H1 (cell line): ENCODE data around the gene PVALB. TPM values are rescaled to one million over a fixed set of nuclear protein-coding genes. Genes with fewer than 3 reads are reported as not detected.

Source experiments
- CTCF ChIA-PET: fragments of 300-600 bp; sonication (Branson Sonifier 250); formaldehyde crosslinking; loops from one replicate; lab custom pipeline; 2021; ENCODE audit not compliant: partially characterized antibody; lab: Charles Lee
- POLR2A ChIA-PET: fragments of 300-600 bp; sonication (Branson Sonifier 250); formaldehyde crosslinking; loops from one replicate; lab custom pipeline; 2021; ENCODE audit warnings: inconsistent platforms; ENCODE audit not compliant: partially characterized antibody; lab: Charles Lee
- DNase-seq, 2 experiments: peaks; one replicate each; pipeline versions ENCODE4 v3.0.0 to v3.0.0-alpha.2; 2010 to 2022; ENCODE audit warnings: low spot score in 2 of 2, low read depth in 1 of 2, mixed read lengths in 1 of 2
- FAIRE-seq: peaks from 2 replicates; lab custom pipeline; 2011; peaks lifted over from hg19 to GRCh38; lab: Jason Lieb, UNC
- H2AFZ ChIP-seq: 2 replicates; pipeline ENCODE4 v1.8.1; 2012; ENCODE audit warnings: low read length, inconsistent platforms
- H2AK5ac ChIP-seq: 2 replicates; pipeline ENCODE4 v1.6.1; 2013; ENCODE audit warnings: low read depth, low read length
- H2BK120ac ChIP-seq: replicated peaks from 2 replicates; pipeline ENCODE3; 2013; ENCODE audit warnings: low read depth, low read length, inconsistent platforms
- H2BK12ac ChIP-seq: 2 replicates; pipeline ENCODE4 v1.6.1; 2013; ENCODE audit warnings: low read depth, low read length
- H2BK15ac ChIP-seq: 2 replicates; pipeline ENCODE4 v1.6.1; 2013; ENCODE audit warnings: low read length
- H2BK20ac ChIP-seq: 2 replicates; pipeline ENCODE4 v1.6.1; 2013; ENCODE audit warnings: low read length
- H2BK5ac ChIP-seq: 2 replicates; pipeline ENCODE4 v1.6.1; 2013; ENCODE audit warnings: low read depth, low read length
- H3K14ac ChIP-seq: 2 replicates; pipeline ENCODE4 v1.6.1; 2013; ENCODE audit warnings: inconsistent platforms; ENCODE audit not compliant: insufficient read length
- H3K18ac ChIP-seq: 2 replicates; pipeline ENCODE4 v1.6.1; 2013; ENCODE audit warnings: low read length; ENCODE audit errors: extremely low read depth
- H3K23ac ChIP-seq: 2 replicates; pipeline ENCODE4 v1.6.1; 2013; ENCODE audit warnings: inconsistent platforms; ENCODE audit not compliant: insufficient read length
- H3K23me2 ChIP-seq: 2 replicates; pipeline ENCODE4 v1.6.1; 2013; ENCODE audit warnings: low read depth, low read length
- H3K27ac ChIP-seq: 2 replicates; pipeline ENCODE4 v1.6.1; 2011; ENCODE audit warnings: low read depth, low read length, inconsistent platforms
- H3K27me3 ChIP-seq, 4 experiments: replicated peaks in 1 of 4; 1 replicate in 1 of 4; 2 replicates in 3 of 4; pipeline versions ENCODE4 v1.6.1 to v1.8.1; 2011 to 2013; ENCODE audit warnings: low read length in 3 of 4, mild to moderate bottlenecking in 3 of 4, inconsistent platforms in 2 of 4, mixed read lengths in 2 of 4, moderate library complexity in 1 of 4; ENCODE audit not compliant: control insufficient read depth in 3 of 4, insufficient read depth in 3 of 4; ENCODE audit errors: extremely low read depth in 1 of 4
- H3K36me3 ChIP-seq, 4 experiments: 2 replicates each; pipeline versions ENCODE4 v1.6.1 to v1.8.1; 2011 to 2013; ENCODE audit warnings: mild to moderate bottlenecking in 4 of 4, low read length in 3 of 4, moderate library complexity in 2 of 4, control low read depth in 1 of 4, inconsistent platforms in 1 of 4; ENCODE audit not compliant: insufficient read depth in 4 of 4, control insufficient read depth in 2 of 4
- H3K4ac ChIP-seq: replicated peaks from 2 replicates; pipeline ENCODE3; 2013; ENCODE audit warnings: low read length, low read depth, mixed read lengths, inconsistent platforms; ENCODE audit not compliant: insufficient read length
- H3K4me1 ChIP-seq, 4 experiments: replicated peaks in 1 of 4; 1 replicate in 1 of 4; 2 replicates in 3 of 4; pipeline versions ENCODE4 v1.6.1 to v1.8.1; 2011 to 2013; ENCODE audit warnings: low read length in 3 of 4, inconsistent platforms in 2 of 4, mixed read lengths in 1 of 4; ENCODE audit not compliant: insufficient read depth in 4 of 4, control insufficient read depth in 3 of 4
- H3K4me2 ChIP-seq, 2 experiments: 2 replicates each; pipeline versions ENCODE4 v1.6.1 to v1.8.1; 2011 to 2013; ENCODE audit warnings: low read depth in 2 of 2, low read length in 2 of 2, control low read depth in 1 of 2, inconsistent platforms in 1 of 2, mild to moderate bottlenecking in 1 of 2; ENCODE audit not compliant: insufficient read depth in 1 of 2
- H3K4me3 ChIP-seq, 4 experiments: fragments of 200-600, 300-600 bp in 1 of 4; sonication (generic), shearing (Covaris generic), sonication (Bioruptor Twin) in 1 of 4; 2 replicates each; pipeline versions ENCODE4 v1.5.1 to v1.8.1; 2011 to 2016; ENCODE audit warnings: low read length in 4 of 4, low read depth in 3 of 4, control low read depth in 2 of 4, inconsistent platforms in 2 of 4, mild to moderate bottlenecking in 2 of 4, mixed read lengths in 1 of 4, moderate library complexity in 1 of 4; ENCODE audit not compliant: insufficient read depth in 2 of 4; ENCODE audit errors: extremely low read depth in 1 of 4
- H3K56ac ChIP-seq: replicated peaks from 2 replicates; pipeline ENCODE3; 2013; ENCODE audit warnings: low read depth, mild to moderate bottlenecking, mixed read lengths, low read length, inconsistent platforms; ENCODE audit not compliant: insufficient read length
- H3K79me1 ChIP-seq: 2 replicates; pipeline ENCODE4 v1.6.1; 2013; ENCODE audit warnings: low read depth, low read length, control low read depth
- H3K79me2 ChIP-seq, 2 experiments: 2 replicates each; pipeline versions ENCODE4 v1.6.1 to v1.8.1; 2012 to 2013; ENCODE audit warnings: low read length in 2 of 2, mild to moderate bottlenecking in 2 of 2, inconsistent platforms in 1 of 2; ENCODE audit not compliant: insufficient read depth in 2 of 2, control insufficient read depth in 1 of 2
- H3K9ac ChIP-seq, 4 experiments: replicated peaks in 1 of 4; 1 replicate in 1 of 4; 2 replicates in 3 of 4; pipeline versions ENCODE4 v1.6.1 to v1.8.1; 2011 to 2013; ENCODE audit warnings: low read depth in 3 of 4, low read length in 3 of 4, control low read depth in 2 of 4, mild to moderate bottlenecking in 2 of 4, moderate library complexity in 2 of 4, inconsistent platforms in 1 of 4; ENCODE audit errors: extremely low read depth in 1 of 4
- H3K9me3 ChIP-seq, 2 experiments: 2 replicates each; pipeline versions ENCODE4 v1.6.1 to v1.8.1; 2012 to 2013; ENCODE audit warnings: mild to moderate bottlenecking in 2 of 2, moderate library complexity in 2 of 2, control low read depth in 1 of 2, inconsistent platforms in 1 of 2, low read depth in 1 of 2, low read length in 1 of 2, mixed read lengths in 1 of 2; ENCODE audit not compliant: insufficient read depth in 2 of 2
- H4K20me1 ChIP-seq, 2 experiments: replicated peaks in 1 of 2; 2 replicates each; pipeline versions ENCODE3 to v1.8.1; 2011 to 2013; ENCODE audit warnings: inconsistent platforms in 2 of 2, low read length in 2 of 2, mild to moderate bottlenecking in 1 of 2; ENCODE audit not compliant: insufficient read depth in 2 of 2, control insufficient read depth in 1 of 2
- H4K5ac ChIP-seq: 2 replicates; pipeline ENCODE4 v1.6.1; 2013; ENCODE audit warnings: low read length, low read depth, mixed read lengths, inconsistent platforms; ENCODE audit not compliant: insufficient read length
- H4K8ac ChIP-seq: 2 replicates; pipeline ENCODE4 v1.8.0; 2013; ENCODE audit warnings: mild to moderate bottlenecking, moderate library complexity, low read length, inconsistent platforms; ENCODE audit not compliant: insufficient read depth; ENCODE audit errors: extremely low read depth
- H4K91ac ChIP-seq: replicated peaks from 2 replicates; pipeline ENCODE3; 2013; ENCODE audit warnings: low read length, mixed read lengths, inconsistent platforms; ENCODE audit not compliant: insufficient read length
- KDM1A ChIP-seq: fragments of 200-600, 300-600 bp; sonication (generic); IDR thresholded peaks from 2 replicates; pipeline ENCODE4 v1.7.1; 2016; ENCODE audit warnings: mild to moderate bottlenecking, low read length, borderline replicate concordance
- RAD21 ChIP-seq, 2 experiments: IDR thresholded peaks in 1 of 2; conservative IDR thresholded peaks in 1 of 2; 2 replicates each; pipeline ENCODE4 v1.6.1; 2011; ENCODE audit warnings: low read depth in 2 of 2, low read length in 2 of 2, improper control_type of control experiment in 1 of 2, inconsistent platforms in 1 of 2, mild to moderate bottlenecking in 1 of 2, moderate library complexity in 1 of 2
- YY1 ChIP-seq: IDR thresholded peaks from 2 replicates; pipeline ENCODE4 v1.6.1; 2011; ENCODE audit warnings: low read depth, mild to moderate bottlenecking, low read length
- WGBS, 2 experiments: shearing (Covaris generic) in 1 of 2; methylation state at CpG; one replicate each; pipeline versions ENCODE4 v1.1.6 to v1.1.7; 2013 to 2015; ENCODE audit warnings: low lambda C conversion rate in 2 of 2, mixed read lengths in 2 of 2, inconsistent platforms in 1 of 2, low coverage in 1 of 2, missing lambda C conversion rate in 1 of 2; ENCODE audit not compliant: insufficient replicate concordance in 2 of 2, insufficient coverage in 1 of 2, insufficient read length in 1 of 2; ENCODE audit errors: extremely low coverage in 1 of 2, missing lambda C conversion rate in 1 of 2; 5-methylcytosine and 5-hydroxymethylcytosine counted together
- polyA plus RNA-seq, 7 experiments: library from polyadenylated mRNA; depleted of rRNA in 3 of 7; stranded (reverse) in 5 of 7; unstranded in 2 of 7; fragments of >200 nt in 5 of 7; fragments of 200-250 nt in 2 of 7; gene quantifications; 1 replicate in 5 of 7; 2 replicates in 1 of 7; 4 replicates in 1 of 7; pipeline versions ENCODE4 v1.2.1 to v1.2.3, GENCODE V29; 2011 to 2013; ENCODE audit warnings: missing spikeins in 2 of 7, mixed read lengths in 2 of 7
- total RNA-seq: library from RNA; stranded (reverse); fragmentation: NEBNext Ultra II Directional; extraction: Animal tissue kit (Norgen Biotek cat#: 25700); gene quantifications from 2 replicates; pipeline ENCODE4 v1.2.1, GENCODE V29; 2021

The PVALB gene
- total and polyA plus RNA-seq, 2 of the 8 experiments (the other 6 are each of a cell fraction or from before 2014, with no cell fraction given) = 1.7 to 5.4 TPM

- POLR2A ChIA-PET = no interaction called here
- Histone ChIP-seq H2BK5ac (no peak overlapping the region), H3K14ac (no peak overlapping the region), H3K23me2 (no peaks in the 10 kb centered on the region), H3K4me3 (no peak overlapping the region), H3K27ac (no peak overlapping the region), H4K5ac (no peak overlapping the region), H3K4ac (no peak overlapping the region), H2AFZ (no peak overlapping the region), H3K56ac (no peak overlapping the region), H2BK120ac (no peak overlapping the region)
- WGBS, 2 experiments = 93% methylated on average over 6 of the region's 6 CpGs; no CpG with 5 or more reads in 1 of the 2 experiments
- CTCF ChIA-PET = interaction anchor here (0.7 to 5.4 kb wide), 15 partner anchors 10 to 222 kb away, joined by 3 to 60 read pairs (median 11); no protein-coding TSS in a partner anchor
- TF ChIP-seq YY1 (no peak), RAD21 (IDR thresholded peaks at IDR 0.05 in 1 of 2, conservative IDR thresholded peaks at IDR 0.05 in 1 of 2; ENCODE audit: low read depth in 2 of 2, low read length in 2 of 2) (no peak), KDM1A (peak; percentile 78)
- TF ChIP-seq, all 59 proteins: peak for 1
- Histone ChIP-seq H3K36me3 (no peaks in the 10 kb centered on the region), H3K23ac (no peak overlapping the region), H3K9ac (no peak overlapping the region), H2BK20ac (no peak overlapping the region), H2BK12ac (no peak overlapping the region), H2BK15ac (no peak overlapping the region), H2AK5ac (no peak overlapping the region), H3K27me3 (peaks cover 0 to 3% (median 0%) of the 10 kb centered on the region in 4 experiments; a peak in 2 of 7 replicates), H3K79me1 (no peaks in the 10 kb centered on the region), H3K9me3 (no peaks in the 10 kb centered on the region), H4K91ac (no peak overlapping the region), H3K4me1 (peaks cover 0 to 7% (median 0%) of the 10 kb centered on the region in 4 experiments; a peak in 2 of 7 replicates), H4K8ac (no peak overlapping the region), H3K4me2 (no peak overlapping the region), H3K79me2 (no peaks in the 10 kb centered on the region), H4K20me1 (peaks cover 0 to 2% of the 10 kb centered on the region in 2 experiments), H3K18ac (no peak overlapping the region)
- DNase-seq (no peak), FAIRE-seq (no peak)
Observed at GRCh38 chr22:36755316-36755715, 61.5 kb downstream of the PVALB start.
